ENCODE measurements around the gene EEFSEC. TPM values are rescaled to one million over a fixed set of nuclear protein-coding genes. Genes with fewer than 3 reads are reported as not detected.
A peak's percentile ranks its signal among the peaks of the same experiment; 100 is the strongest.

EEFSEC gene
- total RNA-seq, 2 donors from 2014 or later = 15.7 to 17.2 TPM

DNA sequence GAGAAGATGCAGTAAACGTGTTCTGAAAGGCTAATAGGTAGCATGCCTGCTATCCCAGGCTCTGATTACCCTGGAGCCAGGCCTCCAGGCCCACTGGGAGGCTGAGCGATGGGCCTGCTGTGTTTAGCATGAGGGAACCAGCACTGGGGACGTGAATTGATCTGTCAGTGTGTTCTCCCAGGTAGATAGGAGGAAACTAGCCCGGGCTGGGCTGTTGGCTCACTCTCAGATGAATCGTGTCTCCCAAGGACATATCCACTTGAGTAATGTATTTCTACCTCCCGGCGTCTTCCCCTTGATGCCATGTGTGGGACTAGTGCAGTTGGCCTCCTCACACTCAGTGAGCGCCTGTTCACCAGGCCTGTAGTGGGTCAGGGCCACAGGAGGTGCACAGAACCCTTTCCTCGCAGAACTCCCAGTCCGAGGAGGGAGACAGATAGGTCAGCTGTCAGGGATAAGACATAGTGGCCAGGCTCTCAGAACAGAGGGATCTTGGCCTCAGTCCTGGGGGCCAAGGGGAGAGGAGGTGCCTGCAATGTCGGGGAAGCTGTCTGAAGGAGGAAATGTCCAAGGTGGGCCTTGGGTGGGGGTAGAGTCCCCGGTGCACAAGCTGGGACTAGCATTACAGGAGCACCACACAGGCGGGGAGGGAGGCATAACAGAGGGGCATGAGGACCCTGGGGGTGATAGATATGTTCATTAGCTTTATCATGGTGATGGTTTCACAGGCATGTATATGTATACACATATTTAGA lies 201.7 kb downstream of the EEFSEC start:
- ATAC-seq (replicated peaks in 1 of 2) (no peak), DNase-seq (no peak)
- H3K4me3 Mint-ChIP-seq = no peak overlapping the region
- peaks cover 0 to 2% of the 10 kb centered on the region in 2 donors for H3K36me3 Mint-ChIP-seq (ENCODE audit: insufficient read depth in 2 of 2)
- no peaks in the 10 kb centered on the region for H3K4me1 Mint-ChIP-seq (ENCODE audit: low read depth)
- no peaks in the 10 kb centered on the region for H3K27me3 Mint-ChIP-seq (ENCODE audit: low read depth)
- H3K9me3 Mint-ChIP-seq = no peaks in the 10 kb centered on the region
- no peak overlapping the region for H3K27ac Mint-ChIP-seq

DNA sequence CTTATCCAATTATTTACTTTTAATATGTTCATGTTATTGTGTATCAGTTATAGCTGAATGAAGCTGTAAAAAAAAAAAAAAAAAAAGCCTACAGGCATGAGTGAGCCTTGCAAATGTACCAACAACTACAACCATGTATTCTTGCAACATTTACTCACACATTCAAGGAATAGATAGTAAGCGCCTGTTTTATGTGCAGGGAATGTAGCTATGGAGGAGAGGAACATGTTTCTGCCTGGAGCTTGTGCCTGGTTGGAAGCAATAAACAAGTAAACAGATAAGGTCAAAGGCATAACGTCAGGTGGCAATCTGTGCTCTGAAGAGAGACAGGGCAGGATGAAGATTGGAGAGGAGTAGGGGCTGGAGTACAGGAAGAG lies 202.2 kb downstream of the EEFSEC start:
- H3K9me3 Mint-ChIP-seq = no peaks in the 10 kb centered on the region
- no peak for DNase-seq
- H3K27ac Mint-ChIP-seq = no peak overlapping the region
- H3K4me3 Mint-ChIP-seq = no peak overlapping the region
- peaks cover 0 to 2% of the 10 kb centered on the region in 2 donors for H3K36me3 Mint-ChIP-seq (ENCODE audit: insufficient read depth in 2 of 2)
- no peaks in the 10 kb centered on the region for H3K27me3 Mint-ChIP-seq (ENCODE audit: low read depth)
- H3K4me1 Mint-ChIP-seq (ENCODE audit: low read depth) = no peaks in the 10 kb centered on the region
- no peak for ATAC-seq (replicated peaks in 1 of 2)

DNA sequence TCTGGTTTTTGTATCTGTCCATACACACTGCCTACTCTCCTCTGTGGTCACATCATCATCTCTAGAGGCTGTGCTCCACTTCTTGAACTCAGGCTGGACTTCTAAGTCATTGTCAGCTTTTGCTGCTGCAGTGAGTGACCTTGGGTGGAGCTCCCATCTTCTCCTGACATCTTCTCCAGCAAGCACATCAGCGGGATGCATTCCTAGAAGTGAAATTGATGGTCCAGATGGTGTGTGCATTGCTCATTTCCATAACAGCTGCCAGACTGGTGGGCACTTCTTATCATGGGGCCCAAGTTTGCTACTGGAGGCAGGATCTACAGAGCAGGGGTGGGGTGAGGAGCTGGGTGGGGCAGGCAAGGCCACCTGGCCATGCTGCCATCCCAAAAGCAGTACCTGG lies 203.5 kb downstream of the EEFSEC start:
- H3K4me3 Mint-ChIP-seq = no peak overlapping the region
- no peaks in the 10 kb centered on the region for H3K4me1 Mint-ChIP-seq (ENCODE audit: low read depth)
- no peaks in the 10 kb centered on the region for H3K9me3 Mint-ChIP-seq
- DNase-seq (no peak), ATAC-seq (replicated peaks in 1 of 2) (no peak)
- no peaks in the 10 kb centered on the region for H3K27me3 Mint-ChIP-seq (ENCODE audit: low read depth)
- no peak overlapping the region for H3K27ac Mint-ChIP-seq
- H3K36me3 Mint-ChIP-seq (ENCODE audit: insufficient read depth in 2 of 2) = no peaks in the 10 kb centered on the region

DNA sequence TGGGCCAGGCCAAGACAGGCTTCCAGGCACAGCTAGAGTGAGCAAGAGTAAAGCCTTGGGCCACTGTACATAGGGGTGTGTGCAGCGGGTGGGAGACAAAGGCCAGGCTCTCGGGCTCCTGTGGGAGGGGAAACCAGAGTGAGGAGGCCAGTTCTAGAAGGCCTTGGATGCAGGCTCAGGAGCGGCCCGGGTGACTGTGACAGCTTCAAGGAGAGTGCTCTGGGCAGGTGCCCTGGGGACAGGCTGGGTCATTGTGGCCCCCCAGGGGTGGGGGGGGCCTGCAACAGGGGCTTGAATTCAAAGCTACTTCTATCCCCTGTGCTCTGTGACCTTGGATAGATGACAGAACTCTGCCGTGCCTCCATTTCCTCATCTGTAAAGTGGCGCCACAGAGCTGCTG lies 204.3 kb downstream of the EEFSEC start:
- Mint-ChIP-seq H3K4me1 (ENCODE audit: low read depth) (no peaks in the 10 kb centered on the region), H3K27me3 (ENCODE audit: low read depth) (no peaks in the 10 kb centered on the region), H3K27ac (no peak overlapping the region), H3K9me3 (no peaks in the 10 kb centered on the region), H3K4me3 (no peak overlapping the region), H3K36me3 (ENCODE audit: insufficient read depth in 2 of 2) (no peaks in the 10 kb centered on the region)
- DNase-seq (no peak), ATAC-seq (replicated peaks in 1 of 2) (no peak)

DNA sequence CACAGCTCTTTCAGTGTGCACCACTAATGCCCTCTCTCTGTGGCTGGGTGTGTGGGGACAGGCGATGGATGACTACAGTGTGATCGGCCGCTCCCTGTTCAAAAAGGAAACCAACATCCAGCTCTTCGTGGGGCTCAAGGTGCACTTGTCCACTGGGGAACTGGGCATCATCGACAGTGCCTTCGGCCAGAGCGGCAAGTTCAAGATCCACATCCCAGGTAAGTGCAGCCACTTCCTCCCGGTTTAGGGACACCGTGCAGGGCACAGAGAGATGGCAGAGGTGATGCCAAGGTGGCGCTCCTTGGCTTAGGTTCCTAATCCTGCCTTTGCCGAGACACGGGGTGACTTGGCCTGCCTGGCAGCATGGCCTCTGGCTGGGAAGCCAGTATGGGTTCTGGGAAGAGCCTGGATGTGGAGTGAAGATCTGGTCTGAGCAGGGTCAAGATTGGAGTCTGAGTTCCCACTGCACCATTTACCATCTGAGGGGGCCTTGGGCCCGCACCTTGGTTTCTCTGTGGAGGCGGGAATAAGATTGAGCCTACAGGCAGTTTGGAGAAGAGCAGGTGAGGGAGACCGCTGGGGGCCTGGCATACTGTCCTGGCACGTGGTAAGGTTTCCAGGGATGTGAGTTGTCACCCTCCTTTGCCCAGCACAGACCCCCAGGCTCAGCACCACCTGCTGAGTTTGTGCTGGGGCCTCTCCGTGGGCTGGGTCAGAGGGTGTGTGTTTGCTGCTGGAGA lies 205.0 kb downstream of the EEFSEC start:
- Mint-ChIP-seq H3K27ac (no peak overlapping the region), H3K4me1 (ENCODE audit: low read depth) (no peaks in the 10 kb centered on the region), H3K36me3 (ENCODE audit: insufficient read depth in 2 of 2) (no peaks in the 10 kb centered on the region), H3K4me3 (no peak overlapping the region), H3K27me3 (ENCODE audit: low read depth) (no peaks in the 10 kb centered on the region), H3K9me3 (no peaks in the 10 kb centered on the region)
- ATAC-seq (replicated peaks in 1 of 2) (no peak), DNase-seq (no peak)

DNA sequence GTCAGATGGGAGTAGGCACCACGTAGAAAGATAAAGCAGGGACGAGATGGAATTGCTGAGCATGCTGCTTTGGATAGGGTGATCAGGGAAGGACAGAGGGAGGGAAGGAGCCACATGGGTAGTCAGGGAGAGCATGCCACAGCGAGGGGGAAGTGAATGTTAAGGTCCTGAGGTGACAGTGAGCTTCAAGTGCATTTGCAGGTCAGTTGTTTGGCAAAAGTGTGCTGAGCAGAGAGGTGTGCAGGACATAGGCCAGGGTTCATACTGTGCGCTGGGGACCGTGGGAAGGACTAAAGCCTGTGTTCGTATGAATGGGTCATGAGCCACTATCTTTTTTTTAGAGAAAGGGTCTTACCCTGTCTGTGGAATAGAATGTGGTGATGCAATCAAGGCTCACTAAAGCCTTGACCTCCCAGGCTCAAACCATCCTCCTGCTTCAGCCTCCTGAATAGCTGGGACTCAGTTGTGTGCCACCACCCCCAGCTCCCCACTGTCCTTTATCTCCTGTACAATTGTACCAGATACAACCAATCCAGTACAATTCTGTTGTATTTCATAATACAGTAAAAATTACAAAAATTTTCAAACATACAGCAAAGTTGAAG lies 205.9 kb downstream of the EEFSEC start:
- Mint-ChIP-seq H3K27ac (no peak overlapping the region), H3K27me3 (ENCODE audit: low read depth) (no peaks in the 10 kb centered on the region), H3K36me3 (ENCODE audit: insufficient read depth in 2 of 2) (no peaks in the 10 kb centered on the region), H3K9me3 (no peaks in the 10 kb centered on the region), H3K4me3 (no peak overlapping the region), H3K4me1 (ENCODE audit: low read depth) (no peaks in the 10 kb centered on the region)
- ATAC-seq (replicated peaks in 1 of 2) (no peak), DNase-seq (no peak)

DNA sequence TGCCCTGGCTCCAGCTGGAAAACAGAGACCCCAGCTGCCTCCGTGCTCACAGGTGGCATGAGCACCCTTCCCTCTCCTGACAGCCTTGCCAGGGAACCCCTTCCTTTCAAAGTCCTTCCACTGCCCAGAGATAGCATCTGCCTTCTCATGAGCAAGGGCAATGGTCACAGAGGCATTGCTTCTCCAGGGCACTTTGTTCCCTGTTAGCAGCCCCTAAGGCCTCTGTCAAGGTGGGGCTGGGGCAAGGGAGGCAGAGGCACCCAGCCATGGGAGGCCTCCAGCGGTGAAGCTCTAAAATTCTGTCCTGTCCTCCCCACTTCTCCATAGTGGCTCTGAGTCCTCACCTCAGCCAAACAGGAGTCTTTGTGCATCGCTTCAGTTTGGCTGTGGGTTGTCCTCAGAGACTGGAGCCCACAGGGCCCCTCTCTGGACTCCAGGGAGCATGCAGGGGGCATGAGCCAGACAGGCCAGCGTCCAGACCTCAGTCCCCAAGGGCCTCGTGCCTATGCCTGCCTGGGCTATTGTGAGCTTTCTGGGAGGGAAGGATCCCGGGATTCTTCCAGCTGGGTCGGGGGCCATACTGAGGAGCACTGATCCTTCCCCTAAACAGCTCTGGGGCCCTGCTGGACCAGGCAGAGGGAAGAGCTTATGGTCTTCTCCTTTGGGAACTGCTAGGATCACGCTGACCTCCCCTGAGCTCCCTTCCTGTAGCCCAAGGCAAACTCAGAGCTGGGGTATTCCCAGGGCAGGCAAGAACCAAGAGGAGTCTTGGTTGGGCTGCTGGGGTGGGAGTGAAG lies 206.8 kb downstream of the EEFSEC start:
- no peak for ATAC-seq (replicated peaks in 1 of 2)
- no peak for DNase-seq
- no peaks in the 10 kb centered on the region for H3K4me1 Mint-ChIP-seq (ENCODE audit: low read depth)
- no peak overlapping the region for H3K27ac Mint-ChIP-seq
- no peaks in the 10 kb centered on the region for H3K9me3 Mint-ChIP-seq
- no peak overlapping the region for H3K4me3 Mint-ChIP-seq
- no peaks in the 10 kb centered on the region for H3K36me3 Mint-ChIP-seq (ENCODE audit: insufficient read depth in 2 of 2)
- no peaks in the 10 kb centered on the region for H3K27me3 Mint-ChIP-seq (ENCODE audit: low read depth)

DNA sequence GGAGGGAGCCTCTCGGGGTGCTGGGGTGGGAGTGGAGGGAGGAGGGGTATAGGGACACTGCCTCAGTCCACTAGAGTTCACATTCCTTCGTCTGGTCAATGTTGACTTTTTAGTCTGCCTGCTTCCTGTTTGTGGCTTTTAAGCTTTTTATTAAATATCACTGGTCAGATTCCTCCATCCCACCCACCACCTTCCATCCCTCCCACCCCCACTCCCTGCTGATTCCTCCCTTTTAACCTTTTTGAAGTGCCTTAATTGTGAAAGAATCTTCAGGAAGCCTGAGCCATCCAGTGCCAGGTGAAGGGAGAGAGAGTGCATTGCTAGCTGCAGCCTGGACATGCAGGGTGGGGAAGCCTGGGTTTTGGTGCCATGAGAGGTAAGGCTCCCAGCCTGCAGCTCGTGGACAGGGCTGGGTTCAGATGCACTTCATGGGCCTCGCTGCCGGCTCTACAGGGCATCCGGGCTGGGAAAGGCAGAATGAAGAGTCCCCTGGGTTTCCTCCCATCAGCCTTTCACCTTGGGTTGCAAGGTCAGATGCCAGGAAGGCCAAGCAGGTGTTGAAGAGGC lies 207.5 kb downstream of the EEFSEC start:
- ATAC-seq (replicated peaks in 1 of 2) (no peak), DNase-seq (no peak)
- Mint-ChIP-seq H3K27ac (no peak overlapping the region), H3K27me3 (ENCODE audit: low read depth) (no peaks in the 10 kb centered on the region), H3K36me3 (ENCODE audit: insufficient read depth in 2 of 2) (no peaks in the 10 kb centered on the region), H3K9me3 (no peaks in the 10 kb centered on the region), H3K4me3 (no peak overlapping the region), H3K4me1 (ENCODE audit: low read depth) (no peaks in the 10 kb centered on the region)

DNA sequence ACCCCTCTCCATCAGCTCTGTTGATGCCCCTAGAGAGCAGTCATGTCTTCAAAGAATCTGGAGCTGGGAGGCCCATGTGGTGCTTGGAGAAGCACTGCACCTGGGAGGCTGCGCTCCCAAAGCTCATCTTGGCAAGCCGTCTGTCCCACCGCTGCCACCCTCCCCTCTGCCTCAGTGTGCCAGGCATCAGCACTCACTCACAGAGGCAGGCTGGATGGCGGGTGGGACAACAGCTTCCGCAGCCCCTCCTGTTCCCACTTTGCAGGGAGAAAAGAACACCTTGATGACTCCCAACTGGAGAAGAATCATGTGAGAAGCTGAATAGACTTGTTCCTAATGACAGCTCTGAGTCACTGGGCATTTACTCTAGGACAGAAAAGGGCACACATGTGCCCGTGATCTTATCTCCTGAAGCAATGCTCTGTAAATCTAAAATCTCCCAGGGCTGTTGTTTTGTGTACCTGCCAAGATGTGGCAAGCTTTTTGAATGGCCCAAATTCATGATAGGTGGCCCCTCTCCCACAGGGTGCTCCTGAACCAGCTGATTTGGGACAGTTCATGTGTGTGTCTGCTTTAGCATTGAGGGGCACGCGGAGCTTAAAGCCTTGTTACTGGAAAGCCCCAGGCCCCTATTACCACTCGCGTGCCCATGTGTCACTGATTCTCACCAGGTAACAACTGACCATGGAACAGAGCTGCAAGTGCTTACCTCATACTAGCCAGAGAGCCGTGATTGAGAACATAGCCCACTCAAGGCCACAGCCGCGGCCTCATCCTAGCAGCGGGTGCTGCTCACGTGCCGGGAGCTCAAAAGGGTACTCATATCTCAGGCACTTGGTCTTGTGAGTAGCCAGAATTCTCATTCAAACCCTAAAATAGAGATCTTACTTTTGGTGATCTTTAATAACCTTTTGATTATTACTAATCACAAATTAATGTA lies 209.0 kb downstream of the EEFSEC start:
- Mint-ChIP-seq H3K9me3 (no peaks in the 10 kb centered on the region), H3K27me3 (ENCODE audit: low read depth) (no peaks in the 10 kb centered on the region), H3K36me3 (ENCODE audit: insufficient read depth in 2 of 2) (no peaks in the 10 kb centered on the region), H3K4me3 (no peak overlapping the region), H3K27ac (no peak overlapping the region), H3K4me1 (ENCODE audit: low read depth) (no peaks in the 10 kb centered on the region)
- ATAC-seq (replicated peaks in 1 of 2) (no peak), DNase-seq (no peak)

DNA sequence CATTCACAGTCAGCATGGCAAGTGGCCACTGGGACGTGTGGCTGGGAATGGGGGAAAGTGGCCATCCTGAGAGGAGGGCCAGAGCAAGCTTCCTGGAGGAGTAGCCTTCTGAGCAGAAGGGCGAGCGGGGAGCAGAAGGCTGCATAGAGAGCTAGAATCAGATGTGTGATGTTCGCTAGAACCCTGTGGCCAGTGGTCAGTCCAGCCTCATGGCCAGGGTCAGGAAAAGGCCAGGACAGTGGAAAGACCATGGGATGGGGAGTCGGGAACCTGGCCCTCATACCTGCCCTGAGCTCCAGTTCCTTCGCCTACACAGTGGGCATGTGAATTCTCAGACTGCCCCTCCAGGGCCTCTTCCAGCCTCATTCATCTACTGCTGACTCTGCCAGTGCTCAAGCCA lies 211.0 kb downstream of the EEFSEC start:
- H3K4me3 Mint-ChIP-seq = no peak overlapping the region
- no peak for DNase-seq
- H3K4me1 Mint-ChIP-seq (ENCODE audit: low read depth) = no peaks in the 10 kb centered on the region
- H3K9me3 Mint-ChIP-seq = no peaks in the 10 kb centered on the region
- no peak for ATAC-seq (replicated peaks in 1 of 2)
- peaks cover 0 to 2% of the 10 kb centered on the region in 2 donors for H3K36me3 Mint-ChIP-seq (ENCODE audit: insufficient read depth in 2 of 2)
- H3K27ac Mint-ChIP-seq = no peak overlapping the region
- no peaks in the 10 kb centered on the region for H3K27me3 Mint-ChIP-seq (ENCODE audit: low read depth)

DNA sequence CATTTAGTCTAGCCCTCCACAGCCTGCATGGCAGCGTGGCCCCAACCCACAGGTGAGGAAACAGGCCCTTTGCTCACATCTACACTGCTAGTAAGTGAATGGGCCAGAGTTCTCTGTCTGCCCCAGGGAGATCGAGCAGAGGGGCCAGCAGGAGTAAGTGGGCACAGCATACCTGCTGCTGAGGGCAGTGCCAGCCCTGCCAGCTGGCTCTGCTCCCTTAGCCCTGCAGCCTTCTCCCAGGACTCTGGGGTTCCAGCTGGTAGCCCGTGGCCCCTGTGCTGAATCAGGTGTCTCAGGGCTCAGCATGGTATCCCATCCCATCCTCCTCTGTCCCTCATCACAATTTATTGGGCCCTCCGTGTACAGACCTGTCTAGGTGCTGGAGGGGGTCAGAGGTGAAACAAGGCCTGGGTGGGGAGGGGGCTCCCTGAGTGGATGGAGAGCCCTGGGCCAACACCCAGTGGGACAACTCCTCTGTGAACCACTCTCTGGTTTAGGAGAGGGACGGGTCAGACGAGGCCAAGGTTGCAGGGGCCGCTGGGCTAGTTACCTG lies 211.6 kb downstream of the EEFSEC start:
- Mint-ChIP-seq H3K4me1 (ENCODE audit: low read depth) (no peaks in the 10 kb centered on the region), H3K9me3 (no peaks in the 10 kb centered on the region), H3K27ac (no peak overlapping the region), H3K36me3 (ENCODE audit: insufficient read depth in 2 of 2) (peaks cover 0 to 2% of the 10 kb centered on the region in 2 donors), H3K4me3 (no peak overlapping the region), H3K27me3 (ENCODE audit: low read depth) (no peaks in the 10 kb centered on the region)
- DNase-seq = no peak
- no peak for ATAC-seq (replicated peaks in 1 of 2)

DNA sequence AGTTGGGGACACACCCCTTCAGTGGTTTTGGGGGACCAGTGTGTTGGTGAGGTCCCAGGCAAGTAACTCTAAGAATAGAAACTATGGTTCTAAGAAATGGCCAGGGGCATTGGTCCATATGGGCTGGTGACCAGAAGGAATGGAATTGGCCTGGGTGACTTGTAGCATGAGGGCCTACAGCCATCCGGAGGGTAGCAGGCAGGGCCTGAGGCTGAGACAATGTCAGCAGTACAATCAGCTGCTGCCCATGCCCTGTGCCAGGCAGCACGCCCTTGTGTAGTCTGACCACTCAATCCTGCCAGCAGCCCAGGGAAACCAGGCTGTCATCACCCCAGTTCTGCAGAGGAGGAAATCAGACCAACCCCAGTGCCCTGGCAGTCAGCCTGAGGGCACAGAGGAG lies 212.9 kb downstream of the EEFSEC start:
- Mint-ChIP-seq H3K9me3 (no peaks in the 10 kb centered on the region), H3K27ac (no peak overlapping the region), H3K27me3 (ENCODE audit: low read depth) (no peaks in the 10 kb centered on the region), H3K4me3 (no peak overlapping the region), H3K36me3 (ENCODE audit: insufficient read depth in 2 of 2) (peaks cover 0 to 2% of the 10 kb centered on the region in 2 donors), H3K4me1 (ENCODE audit: low read depth) (no peaks in the 10 kb centered on the region)
- peak in 1 of 2 donors; percentile 18 for ATAC-seq (replicated peaks in 1 of 2)
- no peak for DNase-seq

All from activated T-cell treated with anti-CD3 and anti-CD28 coated beads, Interleukin-2, amount 50 U/mL, for 72 hours (primary cell).